Caco-2 (cell line): ENCODE data around the gene LIFR. TPM values are rescaled to one million over a fixed set of nuclear protein-coding genes. Genes with fewer than 3 reads are reported as not detected.

Experiments
- BruUV-seq: library from RNA; stranded (reverse); fragments of 400-500 nt; replicated peaks from 2 replicates; lab custom pipeline; 2021; lab: Mats Ljungman, UMichigan
- CTCF ChIA-PET: fragments of 300-600 bp; sonication (Branson Sonifier 250); formaldehyde crosslinking; loops from one replicate; lab custom pipeline; 2022; ENCODE audit warnings: antibody characterized with exemption; lab: Charles Lee
- POLR2A ChIA-PET: fragments of 300-600 bp; sonication (Branson Sonifier 250); formaldehyde crosslinking; loops from one replicate; lab custom pipeline; 2022; ENCODE audit warnings: antibody characterized with exemption; lab: Charles Lee
- DNase-seq, 2 experiments: peaks; one replicate each; pipeline versions ENCODE4 v3.0.0 to v3.0.0-alpha.2; 2020 to 2022
- H3K27me3 ChIP-seq: replicated peaks from 2 replicates; pipeline ENCODE4 v1.6.0; 2011; ENCODE audit warnings: low read length; ENCODE audit not compliant: control insufficient read depth, insufficient read depth
- H3K36me3 ChIP-seq: 2 replicates; pipeline ENCODE4 v1.5.1; 2011; ENCODE audit warnings: low read length; ENCODE audit not compliant: control insufficient read depth, insufficient read depth
- H3K4me1 ChIP-seq: fragments of 250-450 bp; sonication (Bioruptor Pico); 2 replicates; pipeline ENCODE4 v1.5.1; 2020; ENCODE audit warnings: mild to moderate bottlenecking
- H3K4me3 ChIP-seq: 2 replicates; pipeline ENCODE4 v1.5.1; 2011; ENCODE audit warnings: low read depth, mild to moderate bottlenecking, control low read depth, low read length
- H3K9me3 ChIP-seq: fragments of 250-450 bp; sonication (Bioruptor Pico); 2 replicates; pipeline ENCODE4 v1.5.1; 2020; ENCODE audit warnings: mild to moderate bottlenecking, moderate library complexity
- H3K27ac Mint-ChIP-seq: one replicate; pipeline ENCODE4 v1.8.0; 2022; ENCODE audit warnings: mixed read lengths; ENCODE audit not compliant: unreplicated experiment
- H3K27me3 Mint-ChIP-seq: one replicate; pipeline ENCODE4 v1.8.0; 2022; ENCODE audit warnings: mixed read lengths; ENCODE audit not compliant: insufficient read depth, unreplicated experiment
- H3K36me3 Mint-ChIP-seq: one replicate; pipeline ENCODE4 v1.8.0; 2022; ENCODE audit warnings: mild to moderate bottlenecking, mixed read lengths; ENCODE audit not compliant: insufficient read depth, unreplicated experiment
- H3K4me1 Mint-ChIP-seq: one replicate; pipeline ENCODE4 v1.8.0; 2022; ENCODE audit warnings: low read depth, mixed read lengths; ENCODE audit not compliant: unreplicated experiment
- H3K4me3 Mint-ChIP-seq: one replicate; pipeline ENCODE4 v1.8.0; 2022; ENCODE audit warnings: mild to moderate bottlenecking, moderate library complexity, mixed read lengths; ENCODE audit not compliant: unreplicated experiment
- H3K9me3 Mint-ChIP-seq: one replicate; pipeline ENCODE4 v1.8.0; 2022; ENCODE audit warnings: mixed read lengths; ENCODE audit not compliant: unreplicated experiment
- intact Hi-C: fragments of 100-400 bp; cut with micrococcal nuclease; formaldehyde crosslinking; loops from one replicate; pipeline ENCODE4 v1.10.0; 2022; ENCODE audit not compliant: unreplicated experiment
- total RNA-seq: library from RNA; stranded (reverse); gene quantifications from 2 replicates; pipeline ENCODE4 v1.2.3, GENCODE V29; 2022
- TF ChIP-seq, protein P1 (sequence below), 2 experiments: fragments of 200-600 bp in 1 of 2; IDR thresholded peaks; 1 replicate in 1 of 2; 2 replicates in 1 of 2; pipeline versions ENCODE4 v1.5.1 to v1.8.0; 2011 to 2022; ENCODE audit warnings: antibody characterized with exemption in 1 of 2, control low read depth in 1 of 2, inconsistent platforms in 1 of 2, low read depth in 1 of 2, low read length in 1 of 2, mild to moderate bottlenecking in 1 of 2, moderate library complexity in 1 of 2; ENCODE audit not compliant: insufficient read depth in 1 of 2, severe bottlenecking in 1 of 2, unreplicated experiment in 1 of 2

Gene LIFR
- total RNA-seq, 1 experiment from 2014 or later: 5.1 TPM

DNA sequence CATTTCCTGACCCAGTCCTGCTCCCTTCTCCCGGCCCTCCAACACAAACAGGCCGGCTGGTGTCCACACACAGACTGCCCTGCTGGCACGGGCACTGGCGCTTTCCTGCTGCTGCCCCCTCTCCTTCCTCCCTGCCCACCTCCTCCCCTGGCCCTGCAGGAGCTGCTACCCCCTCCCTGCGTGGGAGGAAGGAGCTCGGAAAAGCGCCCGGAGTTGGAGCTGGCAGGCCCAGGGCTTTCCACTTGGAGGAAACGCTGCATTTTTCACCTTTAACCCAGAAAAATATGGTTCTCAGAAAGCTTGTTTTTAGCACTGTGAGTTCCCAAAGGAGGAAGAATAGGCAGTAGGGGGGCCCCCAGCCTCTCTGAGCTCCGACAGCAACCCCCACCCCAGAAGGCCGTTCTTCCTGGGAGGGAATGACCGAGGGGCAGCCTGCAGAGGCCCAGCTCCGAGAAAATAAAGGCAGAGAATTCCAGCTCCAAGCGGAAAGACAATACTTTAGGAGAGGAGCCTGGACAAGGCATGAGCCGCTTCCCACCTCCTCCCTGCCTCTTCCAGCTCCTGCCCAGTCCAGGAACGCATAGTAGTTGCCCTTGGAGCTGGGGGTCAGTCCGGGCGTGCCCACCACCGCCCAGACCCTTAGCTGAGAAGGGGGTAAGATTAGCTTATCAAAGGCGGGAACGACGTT, 88.9 kb downstream of the LIFR start:
- intact Hi-C loops: no loop called here
- Mint-ChIP-seq H3K27ac (no peak overlapping the region), H3K27me3 (no peaks in the 10 kb centered on the region), H3K36me3 (no peaks in the 10 kb centered on the region), H3K9me3 (no peaks in the 10 kb centered on the region), H3K4me3 (no peak overlapping the region), H3K4me1 (no peaks in the 10 kb centered on the region)
- Histone ChIP-seq H3K9me3 (no peaks in the 10 kb centered on the region), H3K4me3 (no peak overlapping the region), H3K4me1 (peaks cover 8% of the 10 kb centered on the region; the same call in 1 of the 2 replicates), H3K36me3 (no peaks in the 10 kb centered on the region), H3K27me3 (no peaks in the 10 kb centered on the region)
- POLR2A ChIA-PET: no interaction called here
- CTCF ChIA-PET: interaction anchor here (1.3 kb wide), 1 partner anchor 26 kb away, joined by 6 read pairs; no protein-coding TSS in a partner anchor
- no TSS peak for BruUV-seq
- TF ChIP-seq, protein P1, sequence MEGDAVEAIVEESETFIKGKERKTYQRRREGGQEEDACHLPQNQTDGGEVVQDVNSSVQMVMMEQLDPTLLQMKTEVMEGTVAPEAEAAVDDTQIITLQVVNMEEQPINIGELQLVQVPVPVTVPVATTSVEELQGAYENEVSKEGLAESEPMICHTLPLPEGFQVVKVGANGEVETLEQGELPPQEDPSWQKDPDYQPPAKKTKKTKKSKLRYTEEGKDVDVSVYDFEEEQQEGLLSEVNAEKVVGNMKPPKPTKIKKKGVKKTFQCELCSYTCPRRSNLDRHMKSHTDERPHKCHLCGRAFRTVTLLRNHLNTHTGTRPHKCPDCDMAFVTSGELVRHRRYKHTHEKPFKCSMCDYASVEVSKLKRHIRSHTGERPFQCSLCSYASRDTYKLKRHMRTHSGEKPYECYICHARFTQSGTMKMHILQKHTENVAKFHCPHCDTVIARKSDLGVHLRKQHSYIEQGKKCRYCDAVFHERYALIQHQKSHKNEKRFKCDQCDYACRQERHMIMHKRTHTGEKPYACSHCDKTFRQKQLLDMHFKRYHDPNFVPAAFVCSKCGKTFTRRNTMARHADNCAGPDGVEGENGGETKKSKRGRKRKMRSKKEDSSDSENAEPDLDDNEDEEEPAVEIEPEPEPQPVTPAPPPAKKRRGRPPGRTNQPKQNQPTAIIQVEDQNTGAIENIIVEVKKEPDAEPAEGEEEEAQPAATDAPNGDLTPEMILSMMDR (IDR thresholded peaks at IDR 0.05; ENCODE audit: insufficient read depth in 1 of 2, low read depth in 1 of 2, low read length in 1 of 2, severe bottlenecking in 1 of 2, unreplicated experiment in 1 of 2): no peak
- no peak for DNase-seq

- H3K9me3 Mint-ChIP-seq: no peaks in the 10 kb centered on the region
- no peak for DNase-seq
- ChIA-PET CTCF (no interaction called here), POLR2A (no interaction called here)
- intact Hi-C loops: no loop called here
- Histone ChIP-seq H3K9me3 (no peaks in the 10 kb centered on the region), H3K36me3 (no peaks in the 10 kb centered on the region), H3K4me1 (peaks cover 8% of the 10 kb centered on the region; the same call in 1 of the 2 replicates), H3K27me3 (no peaks in the 10 kb centered on the region), H3K4me3 (no peak overlapping the region)
- no peak overlapping the region for H3K27ac Mint-ChIP-seq
- no peaks in the 10 kb centered on the region for H3K27me3 Mint-ChIP-seq
- H3K36me3 Mint-ChIP-seq: no peaks in the 10 kb centered on the region
- TF ChIP-seq, protein P1 (IDR thresholded peaks at IDR 0.05; ENCODE audit: insufficient read depth in 1 of 2, low read depth in 1 of 2, low read length in 1 of 2, severe bottlenecking in 1 of 2, unreplicated experiment in 1 of 2): no peak
- H3K4me1 Mint-ChIP-seq: no peaks in the 10 kb centered on the region
- BruUV-seq: no TSS peak
- no peak overlapping the region for H3K4me3 Mint-ChIP-seq
Observed at GRCh38 chr5:38466424-38467189, 89.8 kb downstream of the LIFR start.

DNA sequence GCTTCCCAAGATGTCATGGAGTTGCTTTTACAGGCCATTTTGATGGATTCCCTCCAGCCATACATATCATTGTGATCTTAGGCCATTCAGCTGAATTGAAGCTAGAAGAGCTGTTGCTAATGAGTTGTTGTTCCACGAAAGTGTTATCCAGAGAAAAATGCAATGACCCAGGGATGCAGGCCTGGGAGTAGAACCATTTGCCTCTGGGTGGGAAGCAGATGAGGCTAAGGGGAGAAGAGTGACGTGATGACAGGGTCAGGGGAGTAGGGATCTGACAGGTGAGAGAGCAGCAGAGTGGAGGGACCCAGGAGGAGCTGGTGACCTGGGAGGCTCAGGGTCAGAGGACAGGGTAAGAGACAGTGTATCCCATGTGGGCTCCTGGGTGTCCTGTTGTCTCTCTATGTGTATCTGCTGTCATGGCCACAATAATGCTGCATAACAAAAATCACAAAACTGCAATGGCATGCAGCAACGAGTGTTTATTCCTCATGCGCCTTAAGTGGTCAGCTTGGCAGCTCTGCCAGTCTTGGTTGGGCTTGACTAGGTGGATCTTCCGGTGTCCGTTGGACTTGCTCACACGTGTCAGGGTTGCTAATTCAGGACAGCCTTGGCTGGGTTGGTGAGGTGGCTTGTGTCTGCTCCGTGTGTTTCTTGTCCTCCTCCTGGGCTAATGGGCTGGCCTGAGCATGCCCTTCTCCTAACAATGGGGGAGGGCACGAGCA, 90.6 kb downstream of the LIFR start:
- Histone ChIP-seq H3K36me3 (no peaks in the 10 kb centered on the region), H3K4me3 (no peak overlapping the region), H3K4me1 (peaks cover 8% of the 10 kb centered on the region; the same call in 1 of the 2 replicates), H3K9me3 (no peaks in the 10 kb centered on the region), H3K27me3 (no peaks in the 10 kb centered on the region)
- intact Hi-C loops: no loop called here
- TF ChIP-seq, protein P1 (IDR thresholded peaks at IDR 0.05; ENCODE audit: insufficient read depth in 1 of 2, low read depth in 1 of 2, low read length in 1 of 2, severe bottlenecking in 1 of 2, unreplicated experiment in 1 of 2): no peak
- POLR2A ChIA-PET: no interaction called here
- no peak for DNase-seq
- Mint-ChIP-seq H3K4me3 (no peak overlapping the region), H3K4me1 (no peaks in the 10 kb centered on the region), H3K27ac (no peak overlapping the region), H3K36me3 (no peaks in the 10 kb centered on the region), H3K9me3 (no peaks in the 10 kb centered on the region), H3K27me3 (no peaks in the 10 kb centered on the region)
- CTCF ChIA-PET: interaction anchor here (2.2 kb wide), 1 partner anchor 24 kb away, joined by 11 read pairs; no protein-coding TSS in a partner anchor
- BruUV-seq: no TSS peak
